ENCODE results near the gene BCAP31.

Gene BCAP31

DNA sequence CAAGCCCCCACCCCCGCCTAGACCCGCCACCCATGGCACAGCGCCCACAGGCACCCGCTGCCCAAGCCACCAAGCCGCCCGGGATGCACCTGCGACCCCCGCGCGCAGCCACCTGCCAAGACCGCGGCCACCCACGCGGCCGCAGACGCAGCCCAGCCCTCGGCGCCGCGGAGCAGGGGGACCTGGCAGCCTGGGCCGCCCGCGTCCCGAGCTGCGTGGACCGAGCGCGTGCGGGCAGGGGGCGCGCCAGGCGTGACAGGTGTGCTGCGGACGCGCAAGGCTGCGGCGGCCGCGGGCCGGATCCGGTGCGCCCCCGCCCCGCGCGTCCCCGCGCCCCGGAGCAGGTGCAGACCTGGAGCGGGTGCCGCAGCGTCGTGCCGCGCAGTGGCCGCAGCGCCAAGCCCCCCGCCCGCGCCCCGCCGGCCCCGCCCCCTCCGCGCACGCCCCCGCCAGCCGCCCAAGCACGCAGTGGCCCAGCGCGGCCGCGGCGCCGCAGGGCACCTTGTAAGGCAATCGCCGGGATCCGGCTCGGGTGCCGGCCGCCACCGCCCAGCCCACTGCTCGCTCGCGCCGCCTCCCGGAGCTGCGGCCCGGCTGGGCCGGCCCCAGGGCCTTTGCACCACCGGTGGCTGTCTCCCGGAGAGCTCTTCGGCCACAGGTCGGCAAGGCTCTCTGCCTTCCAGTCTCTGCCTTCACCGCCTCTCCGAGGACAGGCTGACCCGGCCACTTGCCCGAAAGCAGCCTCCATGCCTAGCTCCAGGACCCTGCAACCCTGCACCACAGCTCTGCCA is 50.6 kb downstream of the BCAP31 start, which contains the start of gene PNCK:
PNCK (minus strand) TSS at position 386 of the 791 bp plus-strand sequence. CDS start 737 bp downstream, outside the sequence.
- DNase-seq (ENCODE audit: low read depth): no peak

- DNase-seq (ENCODE audit: low read depth): no peak
These were observed 51.4 kb downstream of the BCAP31 start for GRCh38 chrX:153672531-153673427.

DNA sequence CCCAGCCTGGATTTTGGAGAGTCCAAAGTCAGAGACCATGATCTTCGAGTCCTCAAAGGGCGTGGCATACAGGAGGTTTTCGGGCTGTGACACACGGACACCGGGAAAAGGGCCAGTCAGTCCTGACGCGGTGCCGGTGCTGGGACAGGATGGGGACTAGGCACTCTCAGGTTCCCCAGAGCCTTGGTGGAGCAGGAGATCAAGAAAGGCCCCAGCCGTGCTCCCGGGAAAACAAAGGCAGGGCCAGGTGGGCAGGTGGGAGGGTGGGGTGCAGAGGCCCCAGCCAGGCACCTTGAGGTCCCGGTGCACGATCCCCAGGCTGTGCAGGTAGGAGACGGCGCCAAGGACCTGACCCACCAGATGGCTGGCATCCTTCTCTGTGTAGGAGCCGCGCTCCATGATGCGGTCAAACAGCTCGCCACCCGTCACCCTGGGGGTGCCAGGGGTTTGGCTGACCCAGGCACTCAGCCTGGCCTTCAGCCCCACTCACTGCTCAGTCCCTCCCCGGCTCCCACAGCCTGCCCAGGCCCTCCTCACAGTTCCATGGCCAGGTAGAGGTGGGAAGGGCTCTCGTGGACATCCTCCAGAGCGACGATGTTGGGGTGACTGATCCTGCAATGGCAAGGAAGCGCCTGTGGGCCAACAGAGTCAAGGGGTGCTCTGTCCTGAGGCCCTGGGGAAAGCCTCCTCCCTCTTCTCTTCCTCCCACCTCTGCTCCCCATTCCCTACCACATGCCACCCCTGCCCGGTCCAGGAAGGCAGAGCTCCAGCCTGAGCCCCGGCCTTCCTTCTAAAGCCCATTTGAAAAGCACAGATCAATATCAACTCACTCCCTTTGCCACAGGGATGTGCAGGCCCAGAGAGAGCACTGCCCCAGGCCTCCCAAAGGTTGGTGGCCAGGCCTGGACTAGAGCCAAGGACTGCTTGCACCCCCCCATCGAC is 52.3 kb downstream of the BCAP31 start:
- no peak for DNase-seq (ENCODE audit: low read depth)

DNA sequence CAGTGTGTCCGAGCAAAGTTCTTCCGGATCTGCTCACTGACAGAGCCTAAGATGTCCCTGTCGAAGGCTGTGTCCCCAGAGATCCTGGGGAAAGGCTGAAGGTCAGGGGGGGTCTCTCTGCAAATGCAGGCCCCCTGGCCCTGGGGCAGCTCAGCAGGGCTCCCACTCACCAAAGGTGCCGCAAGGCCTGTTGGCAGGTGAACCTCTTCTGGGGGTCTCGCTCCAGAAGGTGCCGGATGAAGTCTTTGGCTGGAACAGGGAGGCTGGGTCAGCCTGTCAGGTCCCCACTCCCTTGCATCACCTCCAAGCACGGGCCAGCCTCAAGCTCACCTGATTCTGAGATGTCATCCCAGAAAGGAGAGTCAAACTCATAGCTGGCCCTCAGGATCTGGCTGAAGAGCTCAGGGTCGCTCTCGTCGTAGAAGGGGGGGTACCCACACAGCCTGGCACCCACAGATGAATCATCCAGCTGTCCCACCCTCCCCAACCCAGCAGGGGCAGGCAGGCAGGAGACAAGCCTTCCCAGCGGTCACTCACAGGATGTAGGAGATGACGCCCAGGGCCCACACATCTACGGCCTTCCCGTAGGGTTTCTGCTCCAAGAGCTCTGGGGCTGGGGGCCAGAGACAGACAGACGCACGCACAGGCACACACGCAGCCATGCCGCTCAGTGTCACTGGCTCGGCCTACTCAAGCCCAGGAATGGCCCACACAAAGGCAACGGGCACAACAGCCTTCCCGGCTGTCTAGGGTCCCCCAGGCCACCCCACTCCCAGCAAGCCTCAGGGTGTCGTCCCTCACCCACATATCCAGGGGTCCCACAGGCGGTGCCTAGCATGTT is 53.2 kb downstream of the BCAP31 start:
- no peak for DNase-seq (ENCODE audit: low read depth)

DNA sequence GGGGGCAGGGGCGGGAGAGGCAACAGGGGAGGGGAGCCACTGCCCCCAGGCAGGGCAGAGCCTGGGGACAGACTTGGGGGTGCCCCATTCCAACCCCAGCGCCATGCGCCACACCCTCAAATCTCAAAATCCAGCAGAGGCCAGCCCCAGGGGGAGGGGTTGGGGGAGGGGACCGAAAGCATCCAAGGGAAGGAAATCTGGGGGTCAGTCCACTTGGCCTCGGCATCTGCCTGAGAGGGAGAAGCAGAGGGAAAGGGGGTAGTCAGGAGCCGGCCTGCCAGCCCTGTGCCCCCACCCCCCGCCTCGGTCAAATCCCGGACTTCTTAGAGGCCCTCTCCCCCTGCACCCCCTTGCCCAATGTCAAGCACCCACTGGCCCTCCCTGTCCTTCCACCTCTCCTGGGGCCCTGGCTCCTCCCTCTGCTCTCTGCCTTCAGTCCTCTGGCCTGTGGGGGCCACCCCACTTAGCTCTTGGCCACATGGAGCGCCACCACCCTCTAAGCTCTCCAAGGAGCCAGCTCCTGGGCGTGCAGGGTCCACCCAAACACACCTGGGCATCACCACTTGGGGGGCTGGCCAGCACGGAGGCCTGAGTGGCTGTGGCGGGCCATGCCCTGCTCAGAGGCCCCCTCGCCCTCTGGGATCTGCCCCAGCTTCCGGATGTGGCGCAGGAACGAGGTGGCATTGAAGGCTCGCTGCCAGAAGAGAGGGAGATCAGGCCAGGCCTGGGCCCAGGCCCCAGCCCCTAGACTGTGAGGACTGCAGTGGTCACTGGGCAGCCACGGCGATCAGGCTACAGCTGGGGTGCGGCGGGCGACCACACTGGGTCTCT is 54.1 kb downstream of the BCAP31 start:
- DNase-seq (ENCODE audit: low read depth): no peak

GRCh38 chrX:153669174-153669890 is 54.9 kb downstream of the BCAP31 start:
- DNase-seq (ENCODE audit: low read depth): no peak

- no peak for DNase-seq (ENCODE audit: low read depth)
These were observed 55.6 kb downstream of the BCAP31 start for GRCh38 chrX:153668423-153669173.

GRCh38 chrX:153667956-153668396 is 56.2 kb downstream of the BCAP31 start:
- peak; percentile 48 for DNase-seq (ENCODE audit: low read depth)

- no peak for DNase-seq (ENCODE audit: low read depth)
These were observed 56.8 kb downstream of the BCAP31 start for GRCh38 chrX:153667281-153667955.

GRCh38 chrX:153665726-153666306 is 58.4 kb downstream of the BCAP31 start:
- DNase-seq (ENCODE audit: low read depth): no peak

GRCh38 chrX:153662266-153662665 is 61.9 kb downstream of the BCAP31 start:
- DNase-seq (ENCODE audit: low read depth): no peak

DNA sequence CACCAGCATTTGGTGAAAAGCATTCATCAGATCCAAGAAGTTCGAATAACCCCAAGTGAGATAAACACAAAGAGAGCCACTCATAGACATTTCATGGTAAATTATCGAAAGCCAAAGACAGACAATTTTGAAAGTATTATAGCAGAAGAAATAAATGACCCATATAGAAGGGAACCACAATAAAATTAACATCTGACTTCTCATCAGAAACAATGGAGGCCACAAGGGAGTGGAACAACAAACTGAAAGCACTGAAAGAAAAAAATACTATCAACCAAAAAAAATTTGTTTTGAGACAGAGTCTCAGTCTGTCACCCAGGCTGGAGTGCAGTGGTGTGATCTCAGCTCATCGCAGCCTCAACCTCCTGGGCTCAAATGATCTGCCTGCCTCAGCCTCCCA is 64.9 kb downstream of the BCAP31 start:
- DNase-seq (ENCODE audit: low read depth): no peak

- DNase-seq (ENCODE audit: low read depth): no peak
These were observed 67.0 kb downstream of the BCAP31 start for GRCh38 chrX:153657161-153657560.

GRCh38 chrX:153653556-153653955 is 70.6 kb downstream of the BCAP31 start:
- no peak for DNase-seq (ENCODE audit: low read depth)

- DNase-seq (ENCODE audit: low read depth): no peak
These were observed 72.6 kb downstream of the BCAP31 start for GRCh38 chrX:153651540-153652079.

- no peak for DNase-seq (ENCODE audit: low read depth)
These were observed 73.2 kb downstream of the BCAP31 start for GRCh38 chrX:153650959-153651358.
